Measurements from ENCODE around the gene HAAO.
A peak's percentile ranks its signal among the peaks of the same experiment; 100 is the strongest.

DNA sequence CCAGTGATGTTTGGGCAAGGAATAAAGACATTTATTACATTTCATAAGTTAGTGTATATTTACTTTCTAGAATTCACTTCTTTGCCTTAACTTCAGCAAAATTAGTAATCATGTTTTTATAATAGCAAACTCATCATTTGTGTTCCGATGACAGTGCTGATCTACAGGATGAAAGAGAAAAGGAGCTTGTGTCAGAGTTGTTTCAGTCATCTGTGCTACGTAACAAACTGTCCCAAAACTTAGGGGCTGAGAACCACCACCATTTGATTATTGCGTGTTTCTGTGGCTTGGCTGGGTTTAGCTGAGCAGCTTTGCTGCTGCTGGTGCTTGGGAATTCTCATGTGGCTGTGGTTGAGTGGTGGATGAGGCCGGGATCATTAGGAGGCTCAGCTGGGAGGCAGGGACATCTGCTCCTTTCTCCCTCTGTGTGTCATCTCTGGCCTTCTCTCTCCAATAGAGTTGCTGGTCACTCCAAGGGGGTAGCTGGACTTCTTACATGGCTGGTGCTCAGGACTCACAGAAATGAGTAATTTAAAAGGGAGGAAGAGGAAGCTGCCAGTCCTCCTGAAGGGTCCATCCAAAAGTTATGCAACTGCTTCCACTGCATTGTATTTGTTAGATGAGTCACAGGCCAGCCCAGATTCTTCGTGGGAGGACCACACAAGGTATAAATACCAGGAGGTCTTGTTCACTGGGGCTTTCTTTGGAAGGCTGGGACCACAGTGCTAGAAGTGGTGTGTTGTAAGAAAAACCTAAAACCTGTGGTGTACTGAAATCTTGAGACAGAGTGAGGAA lies 43.4 kb upstream of the HAAO start:
- TF ChIP-seq SPI1 (IDR thresholded peaks at IDR 0.05; ENCODE audit: borderline replicate concordance, low read depth): peak; percentile 43; the same call in 1 of the 2 replicates
- TF ChIP-seq, protein P1, sequence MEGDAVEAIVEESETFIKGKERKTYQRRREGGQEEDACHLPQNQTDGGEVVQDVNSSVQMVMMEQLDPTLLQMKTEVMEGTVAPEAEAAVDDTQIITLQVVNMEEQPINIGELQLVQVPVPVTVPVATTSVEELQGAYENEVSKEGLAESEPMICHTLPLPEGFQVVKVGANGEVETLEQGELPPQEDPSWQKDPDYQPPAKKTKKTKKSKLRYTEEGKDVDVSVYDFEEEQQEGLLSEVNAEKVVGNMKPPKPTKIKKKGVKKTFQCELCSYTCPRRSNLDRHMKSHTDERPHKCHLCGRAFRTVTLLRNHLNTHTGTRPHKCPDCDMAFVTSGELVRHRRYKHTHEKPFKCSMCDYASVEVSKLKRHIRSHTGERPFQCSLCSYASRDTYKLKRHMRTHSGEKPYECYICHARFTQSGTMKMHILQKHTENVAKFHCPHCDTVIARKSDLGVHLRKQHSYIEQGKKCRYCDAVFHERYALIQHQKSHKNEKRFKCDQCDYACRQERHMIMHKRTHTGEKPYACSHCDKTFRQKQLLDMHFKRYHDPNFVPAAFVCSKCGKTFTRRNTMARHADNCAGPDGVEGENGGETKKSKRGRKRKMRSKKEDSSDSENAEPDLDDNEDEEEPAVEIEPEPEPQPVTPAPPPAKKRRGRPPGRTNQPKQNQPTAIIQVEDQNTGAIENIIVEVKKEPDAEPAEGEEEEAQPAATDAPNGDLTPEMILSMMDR (IDR thresholded peaks at IDR 0.05; ENCODE audit: insufficient read depth, low read length): no peak

Data from HL-60 (cell line).